Breast epithelium (tissue), 3 donors: Measurements from ENCODE around the gene PCNX1.

Source experiments
- POLR2AphosphoS5 ChIP-seq, 3 donors: sonication (generic); formaldehyde crosslinking; IDR thresholded peaks; one replicate each; pipeline ENCODE4 v1.6.1; 2017; ENCODE audit warnings: antibody characterized with exemption in 3 of 3
- TF ChIP-seq, protein P1 (sequence below), 3 donors: fragments of 450-650 bp; IDR thresholded peaks; one replicate each; pipeline ENCODE4 v1.5.1; 2016 to 2017; ENCODE audit warnings: antibody characterized with exemption in 3 of 3, mild to moderate bottlenecking in 3 of 3, moderate library complexity in 3 of 3

DNA sequence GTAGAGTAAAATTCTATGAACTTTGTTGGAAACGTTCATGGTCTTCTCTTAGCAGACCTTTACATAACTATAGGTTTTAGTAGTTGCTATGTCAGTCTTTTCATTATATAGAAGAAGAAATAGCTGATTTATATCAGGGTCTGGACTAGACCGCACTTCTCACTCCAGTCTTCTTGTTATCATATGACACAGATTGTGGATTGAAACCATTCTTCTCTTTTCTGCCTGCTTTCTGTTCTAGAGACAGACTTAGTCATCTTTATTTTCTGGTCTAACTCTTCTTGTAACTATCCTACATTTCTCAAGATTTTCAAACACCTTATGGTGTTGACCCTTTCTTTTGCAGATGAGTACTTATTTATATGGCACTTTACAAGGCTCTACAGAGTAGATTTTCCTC is 55.7 kb downstream of the PCNX1 start:
- TF ChIP-seq, protein P1, sequence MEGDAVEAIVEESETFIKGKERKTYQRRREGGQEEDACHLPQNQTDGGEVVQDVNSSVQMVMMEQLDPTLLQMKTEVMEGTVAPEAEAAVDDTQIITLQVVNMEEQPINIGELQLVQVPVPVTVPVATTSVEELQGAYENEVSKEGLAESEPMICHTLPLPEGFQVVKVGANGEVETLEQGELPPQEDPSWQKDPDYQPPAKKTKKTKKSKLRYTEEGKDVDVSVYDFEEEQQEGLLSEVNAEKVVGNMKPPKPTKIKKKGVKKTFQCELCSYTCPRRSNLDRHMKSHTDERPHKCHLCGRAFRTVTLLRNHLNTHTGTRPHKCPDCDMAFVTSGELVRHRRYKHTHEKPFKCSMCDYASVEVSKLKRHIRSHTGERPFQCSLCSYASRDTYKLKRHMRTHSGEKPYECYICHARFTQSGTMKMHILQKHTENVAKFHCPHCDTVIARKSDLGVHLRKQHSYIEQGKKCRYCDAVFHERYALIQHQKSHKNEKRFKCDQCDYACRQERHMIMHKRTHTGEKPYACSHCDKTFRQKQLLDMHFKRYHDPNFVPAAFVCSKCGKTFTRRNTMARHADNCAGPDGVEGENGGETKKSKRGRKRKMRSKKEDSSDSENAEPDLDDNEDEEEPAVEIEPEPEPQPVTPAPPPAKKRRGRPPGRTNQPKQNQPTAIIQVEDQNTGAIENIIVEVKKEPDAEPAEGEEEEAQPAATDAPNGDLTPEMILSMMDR (IDR thresholded peaks at IDR 0.05), result no peak
- TF ChIP-seq POLR2AphosphoS5 (IDR thresholded peaks at IDR 0.05), result no peak
